ENCODE measurements around the gene DPH2.

Gene DPH2

GRCh38 chr1:43993206-43993914, 23.6 kb downstream of the DPH2 start:
- Histone ChIP-seq H3K27me3 (replicated peaks in 2 of 5; ENCODE audit: control insufficient read depth in 4 of 5, insufficient read depth in 5 of 5, low read length in 4 of 5) (no peaks in the 10 kb centered on the region), H3K4me3 (ENCODE audit: control insufficient read depth in 1 of 7, extremely low read depth in 1 of 7, insufficient read depth in 4 of 7, low read depth in 2 of 7, low read length in 6 of 7) (no peak overlapping the region), H3K9me3 (ENCODE audit: control extremely low read depth in 1 of 5, control insufficient read depth in 4 of 5, insufficient read depth in 2 of 5, low read depth in 1 of 5, low read length in 4 of 5) (no peaks in the 10 kb centered on the region), H3K27ac (ENCODE audit: insufficient read depth in 1 of 2, low read depth in 1 of 2, low read length in 2 of 2, poor library complexity in 1 of 2, severe bottlenecking in 2 of 2) (no peak overlapping the region), H3K36me3 (ENCODE audit: control insufficient read depth in 4 of 4, insufficient read depth in 4 of 4, low read length in 3 of 4) (no peaks in the 10 kb centered on the region), H3K4me1 (ENCODE audit: control extremely low read depth in 1 of 4, control insufficient read depth in 4 of 4, insufficient read depth in 4 of 4, low read length in 3 of 4) (peaks cover 0 to 28% (median 28%) of the 10 kb centered on the region in 4 experiments)
- CTCF ChIA-PET: interaction anchor here (1.0 to 6.1 kb wide), 6 partner anchors 10 to 229 kb away, joined by 3 to 38 read pairs (median 8); no protein-coding TSS in a partner anchor
- DNase-seq: no peak
- 97% methylated on average over 7 of the region's 9 CpGs for WGBS (ENCODE audit: insufficient coverage)
- POLR2A ChIA-PET: no interaction called here

- no peaks in the 10 kb centered on the region for H3K9me3 ChIP-seq (ENCODE audit: control extremely low read depth in 1 of 5, control insufficient read depth in 4 of 5, insufficient read depth in 2 of 5, low read depth in 1 of 5, low read length in 4 of 5)
- no peak for DNase-seq
- ChIA-PET CTCF (interaction anchor here (2.1 to 6.1 kb wide), 3 partner anchors 12 to 54 kb away, joined by 11 to 38 read pairs (median 19); no protein-coding TSS in a partner anchor), POLR2A (no interaction called here)
- H3K27me3 ChIP-seq (replicated peaks in 2 of 5; ENCODE audit: control insufficient read depth in 4 of 5, insufficient read depth in 5 of 5, low read length in 4 of 5): no peaks in the 10 kb centered on the region
- H3K4me1 ChIP-seq (ENCODE audit: control extremely low read depth in 1 of 4, control insufficient read depth in 4 of 4, insufficient read depth in 4 of 4, low read length in 3 of 4): peaks cover 0 to 28% (median 28%) of the 10 kb centered on the region in 4 experiments
- H3K4me3 ChIP-seq (ENCODE audit: control insufficient read depth in 1 of 7, extremely low read depth in 1 of 7, insufficient read depth in 4 of 7, low read depth in 2 of 7, low read length in 6 of 7): no peak overlapping the region
- H3K36me3 ChIP-seq (ENCODE audit: control insufficient read depth in 4 of 4, insufficient read depth in 4 of 4, low read length in 3 of 4): no peaks in the 10 kb centered on the region
- H3K27ac ChIP-seq (ENCODE audit: insufficient read depth in 1 of 2, low read depth in 1 of 2, low read length in 2 of 2, poor library complexity in 1 of 2, severe bottlenecking in 2 of 2): no peak overlapping the region
- 93% methylated on average over 4 of the region's 7 CpGs for WGBS (ENCODE audit: insufficient coverage)
Observed at GRCh38 chr1:43994071-43994470, 24.3 kb downstream of the DPH2 start.

GRCh38 chr1:43994794-43995790, 25.3 kb downstream of the DPH2 start:
- H3K9me3 ChIP-seq (ENCODE audit: control extremely low read depth in 1 of 5, control insufficient read depth in 4 of 5, insufficient read depth in 2 of 5, low read depth in 1 of 5, low read length in 4 of 5): no peaks in the 10 kb centered on the region
- H3K4me1 ChIP-seq (ENCODE audit: control extremely low read depth in 1 of 4, control insufficient read depth in 4 of 4, insufficient read depth in 4 of 4, low read length in 3 of 4): peaks cover 0 to 28% (median 28%) of the 10 kb centered on the region in 4 experiments
- WGBS (ENCODE audit: insufficient coverage): 80% methylated on average over 9 of the region's 15 CpGs
- ChIA-PET CTCF (interaction anchor here (0.8 to 6.1 kb wide), 4 partner anchors 11 to 53 kb away, joined by 3 to 38 read pairs (median 11); no protein-coding TSS in a partner anchor), POLR2A (no interaction called here)
- no peaks in the 10 kb centered on the region for H3K27me3 ChIP-seq (replicated peaks in 2 of 5; ENCODE audit: control insufficient read depth in 4 of 5, insufficient read depth in 5 of 5, low read length in 4 of 5)
- no peak overlapping the region for H3K4me3 ChIP-seq (ENCODE audit: control insufficient read depth in 1 of 7, extremely low read depth in 1 of 7, insufficient read depth in 4 of 7, low read depth in 2 of 7, low read length in 6 of 7)
- peak; percentile 23 to 40 (median 38) for DNase-seq
- no peak overlapping the region for H3K27ac ChIP-seq (ENCODE audit: insufficient read depth in 1 of 2, low read depth in 1 of 2, low read length in 2 of 2, poor library complexity in 1 of 2, severe bottlenecking in 2 of 2)
- no peaks in the 10 kb centered on the region for H3K36me3 ChIP-seq (ENCODE audit: control insufficient read depth in 4 of 4, insufficient read depth in 4 of 4, low read length in 3 of 4)

GRCh38 chr1:43995984-43996732, 26.3 kb downstream of the DPH2 start:
- no peaks in the 10 kb centered on the region for H3K36me3 ChIP-seq (ENCODE audit: control insufficient read depth in 4 of 4, insufficient read depth in 4 of 4, low read length in 3 of 4)

GRCh38 chr1:43996733-43997115, 26.9 kb downstream of the DPH2 start:
- ChIA-PET POLR2A (no interaction called here), CTCF (interaction anchor here (1.0 kb wide), 1 partner anchor 50 kb away, joined by 3 read pairs; no protein-coding TSS in a partner anchor)
- Histone ChIP-seq H3K9me3 (ENCODE audit: control extremely low read depth in 1 of 5, control insufficient read depth in 4 of 5, insufficient read depth in 2 of 5, low read depth in 1 of 5, low read length in 4 of 5) (no peaks in the 10 kb centered on the region), H3K27me3 (replicated peaks in 2 of 5; ENCODE audit: control insufficient read depth in 4 of 5, insufficient read depth in 5 of 5, low read length in 4 of 5) (no peaks in the 10 kb centered on the region), H3K4me1 (ENCODE audit: control extremely low read depth in 1 of 4, control insufficient read depth in 4 of 4, insufficient read depth in 4 of 4, low read length in 3 of 4) (peaks cover 0 to 17% (median 16%) of the 10 kb centered on the region in 4 experiments), H3K27ac (ENCODE audit: insufficient read depth in 1 of 2, low read depth in 1 of 2, low read length in 2 of 2, poor library complexity in 1 of 2, severe bottlenecking in 2 of 2) (no peak overlapping the region), H3K4me3 (ENCODE audit: control insufficient read depth in 1 of 7, extremely low read depth in 1 of 7, insufficient read depth in 4 of 7, low read depth in 2 of 7, low read length in 6 of 7) (no peak overlapping the region), H3K36me3 (ENCODE audit: control insufficient read depth in 4 of 4, insufficient read depth in 4 of 4, low read length in 3 of 4) (no peaks in the 10 kb centered on the region)
- 88% methylated on average over 1 of the region's 6 CpGs for WGBS (ENCODE audit: insufficient coverage)
- DNase-seq: no peak

More at GRCh38 chr1:43995984-43996732, 26.3 kb downstream of the DPH2 start:
- Histone ChIP-seq H3K4me3 (ENCODE audit: control insufficient read depth in 1 of 7, extremely low read depth in 1 of 7, insufficient read depth in 4 of 7, low read depth in 2 of 7, low read length in 6 of 7) (no peak overlapping the region), H3K27me3 (replicated peaks in 2 of 5; ENCODE audit: control insufficient read depth in 4 of 5, insufficient read depth in 5 of 5, low read length in 4 of 5) (no peaks in the 10 kb centered on the region), H3K27ac (ENCODE audit: insufficient read depth in 1 of 2, low read depth in 1 of 2, low read length in 2 of 2, poor library complexity in 1 of 2, severe bottlenecking in 2 of 2) (no peak overlapping the region), H3K4me1 (ENCODE audit: control extremely low read depth in 1 of 4, control insufficient read depth in 4 of 4, insufficient read depth in 4 of 4, low read length in 3 of 4) (peaks cover 0 to 22% (median 21%) of the 10 kb centered on the region in 4 experiments), H3K9me3 (ENCODE audit: control extremely low read depth in 1 of 5, control insufficient read depth in 4 of 5, insufficient read depth in 2 of 5, low read depth in 1 of 5, low read length in 4 of 5) (no peaks in the 10 kb centered on the region)
- ChIA-PET POLR2A (no interaction called here), CTCF (interaction anchor here (0.8 to 1.0 kb wide), 2 partner anchors 50 to 52 kb away, joined by 3 read pairs; no protein-coding TSS in a partner anchor)
- no peak for DNase-seq
- 97% methylated on average over 17 of the region's 21 CpGs for WGBS (ENCODE audit: insufficient coverage)

- WGBS (ENCODE audit: insufficient coverage): 97% methylated on average over 15 of the region's 22 CpGs
- POLR2A ChIA-PET: no interaction called here
Observed at GRCh38 chr1:43997295-43997999, 27.6 kb downstream of the DPH2 start.

More at GRCh38 chr1:43997295-43997999, 27.6 kb downstream of the DPH2 start:
- CTCF ChIA-PET: no interaction called here
- peaks cover 0 to 10% (median 10%) of the 10 kb centered on the region in 4 experiments for H3K4me1 ChIP-seq (ENCODE audit: control extremely low read depth in 1 of 4, control insufficient read depth in 4 of 4, insufficient read depth in 4 of 4, low read length in 3 of 4)
- no peak for DNase-seq
- H3K9me3 ChIP-seq (ENCODE audit: control extremely low read depth in 1 of 5, control insufficient read depth in 4 of 5, insufficient read depth in 2 of 5, low read depth in 1 of 5, low read length in 4 of 5): no peaks in the 10 kb centered on the region
- no peaks in the 10 kb centered on the region for H3K36me3 ChIP-seq (ENCODE audit: control insufficient read depth in 4 of 4, insufficient read depth in 4 of 4, low read length in 3 of 4)
- no peak overlapping the region for H3K4me3 ChIP-seq (ENCODE audit: control insufficient read depth in 1 of 7, extremely low read depth in 1 of 7, insufficient read depth in 4 of 7, low read depth in 2 of 7, low read length in 6 of 7)
- H3K27ac ChIP-seq (ENCODE audit: insufficient read depth in 1 of 2, low read depth in 1 of 2, low read length in 2 of 2, poor library complexity in 1 of 2, severe bottlenecking in 2 of 2): no peak overlapping the region
- H3K27me3 ChIP-seq (replicated peaks in 2 of 5; ENCODE audit: control insufficient read depth in 4 of 5, insufficient read depth in 5 of 5, low read length in 4 of 5): no peaks in the 10 kb centered on the region
